ENCODE data around the gene COLQ.

COLQ gene

DNA sequence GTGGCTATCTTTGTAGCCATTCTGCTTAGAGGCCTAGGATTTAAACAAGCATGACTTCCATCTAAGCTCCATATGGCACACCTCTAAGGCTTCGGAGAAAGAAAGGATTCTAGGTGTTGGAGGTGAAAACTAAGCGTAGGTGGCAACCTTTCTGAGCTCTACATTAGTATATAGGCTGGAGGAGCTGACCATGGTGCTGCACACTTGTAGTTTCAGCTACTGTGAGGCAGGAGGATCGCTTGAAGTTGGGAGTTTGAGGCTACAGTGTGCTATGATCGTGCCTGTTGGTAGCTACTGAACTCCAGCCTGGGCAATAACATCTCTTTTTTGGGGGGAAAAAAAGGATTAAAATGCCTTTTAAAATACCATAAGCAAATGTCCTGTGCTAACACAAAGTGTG is 86.8 kb downstream of the COLQ start:
- TF ChIP-seq, protein P1, sequence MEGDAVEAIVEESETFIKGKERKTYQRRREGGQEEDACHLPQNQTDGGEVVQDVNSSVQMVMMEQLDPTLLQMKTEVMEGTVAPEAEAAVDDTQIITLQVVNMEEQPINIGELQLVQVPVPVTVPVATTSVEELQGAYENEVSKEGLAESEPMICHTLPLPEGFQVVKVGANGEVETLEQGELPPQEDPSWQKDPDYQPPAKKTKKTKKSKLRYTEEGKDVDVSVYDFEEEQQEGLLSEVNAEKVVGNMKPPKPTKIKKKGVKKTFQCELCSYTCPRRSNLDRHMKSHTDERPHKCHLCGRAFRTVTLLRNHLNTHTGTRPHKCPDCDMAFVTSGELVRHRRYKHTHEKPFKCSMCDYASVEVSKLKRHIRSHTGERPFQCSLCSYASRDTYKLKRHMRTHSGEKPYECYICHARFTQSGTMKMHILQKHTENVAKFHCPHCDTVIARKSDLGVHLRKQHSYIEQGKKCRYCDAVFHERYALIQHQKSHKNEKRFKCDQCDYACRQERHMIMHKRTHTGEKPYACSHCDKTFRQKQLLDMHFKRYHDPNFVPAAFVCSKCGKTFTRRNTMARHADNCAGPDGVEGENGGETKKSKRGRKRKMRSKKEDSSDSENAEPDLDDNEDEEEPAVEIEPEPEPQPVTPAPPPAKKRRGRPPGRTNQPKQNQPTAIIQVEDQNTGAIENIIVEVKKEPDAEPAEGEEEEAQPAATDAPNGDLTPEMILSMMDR (conservative IDR thresholded peaks at IDR 0.05; ENCODE audit: control insufficient read depth, insufficient read depth, low read depth, low read length): no peak
- H3K4me3 ChIP-seq (ENCODE audit: control insufficient read depth, low read depth, low read length): no peak overlapping the region
- DNase-seq (ENCODE audit: low read depth): no peak

DNA sequence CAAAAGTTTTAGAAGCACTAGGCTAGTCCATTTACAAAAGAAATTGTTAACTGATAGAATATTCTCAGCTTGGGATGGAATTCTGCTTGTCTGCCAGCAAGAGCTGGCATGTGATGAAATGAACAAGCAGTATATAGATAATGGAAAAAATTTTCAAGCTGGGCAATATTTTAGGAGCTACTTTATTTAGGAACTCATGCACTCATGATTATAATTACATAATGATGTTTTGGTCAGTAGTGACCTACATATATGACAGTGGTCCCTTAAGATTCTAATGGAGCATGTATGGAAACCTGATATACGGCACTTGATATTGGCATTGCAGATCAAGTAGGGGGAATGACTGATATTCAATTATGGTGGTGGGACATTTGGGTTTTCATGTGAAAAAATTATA is 88.0 kb downstream of the COLQ start:
- H3K4me3 ChIP-seq (ENCODE audit: control insufficient read depth, low read depth, low read length): no peak overlapping the region
- TF ChIP-seq, protein P1 (conservative IDR thresholded peaks at IDR 0.05; ENCODE audit: control insufficient read depth, insufficient read depth, low read depth, low read length): no peak
- no peak for DNase-seq (ENCODE audit: low read depth)

DNA sequence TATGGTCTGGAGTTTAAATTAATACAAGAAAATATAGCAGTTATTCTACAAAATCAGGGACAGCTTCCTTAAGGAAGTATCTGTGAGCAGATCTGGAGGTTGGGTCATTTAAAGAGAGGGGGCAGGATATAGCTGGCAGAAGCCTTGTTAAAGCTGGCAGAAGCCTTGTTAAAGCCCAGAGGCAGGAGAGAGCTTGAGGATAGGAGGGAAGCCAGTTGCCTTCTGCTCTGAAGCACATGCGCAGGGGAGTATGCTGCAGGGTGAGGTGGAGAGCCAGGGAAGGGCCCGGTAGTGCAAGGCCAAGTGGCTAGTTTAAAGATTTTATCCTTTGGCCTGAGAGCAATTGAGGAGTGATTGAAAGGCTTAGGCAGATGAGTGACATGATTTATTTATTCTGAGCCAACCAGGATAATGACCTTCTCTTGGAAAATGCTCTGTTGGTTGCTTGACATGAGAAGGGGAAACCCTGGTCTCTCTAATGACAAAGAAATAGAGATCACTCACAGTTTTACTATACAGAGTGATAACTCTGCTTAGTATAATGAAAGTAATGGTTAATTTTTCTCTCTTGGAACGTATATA is 90.2 kb downstream of the COLQ start:
- no peak overlapping the region for H3K4me3 ChIP-seq (ENCODE audit: control insufficient read depth, low read depth, low read length)
- TF ChIP-seq, protein P1 (conservative IDR thresholded peaks at IDR 0.05; ENCODE audit: control insufficient read depth, insufficient read depth, low read depth, low read length): no peak
- no peak for DNase-seq (ENCODE audit: low read depth)

DNA sequence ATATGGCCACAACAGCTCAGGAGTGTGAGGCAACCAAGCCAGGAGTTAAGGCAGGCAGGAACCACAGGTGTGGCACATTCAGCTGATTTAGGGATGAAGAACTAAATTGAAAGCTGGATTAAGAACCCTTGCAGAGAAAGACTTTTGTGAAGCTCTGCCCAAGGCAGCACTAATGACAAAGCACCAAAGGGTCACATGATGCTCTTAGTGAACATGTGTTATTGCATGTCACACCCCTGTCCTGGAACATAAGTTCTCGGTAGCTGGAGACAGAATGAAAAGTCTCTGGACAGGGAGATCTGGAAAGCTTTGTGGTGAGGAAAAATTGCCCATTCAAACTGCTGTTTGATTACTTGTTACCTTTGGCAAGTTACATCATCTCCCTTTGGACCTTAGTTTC is 90.9 kb downstream of the COLQ start:
- no peak overlapping the region for H3K4me3 ChIP-seq (ENCODE audit: control insufficient read depth, low read depth, low read length)
- DNase-seq (ENCODE audit: low read depth): no peak
- TF ChIP-seq, protein P1 (conservative IDR thresholded peaks at IDR 0.05; ENCODE audit: control insufficient read depth, insufficient read depth, low read depth, low read length): no peak

DNA sequence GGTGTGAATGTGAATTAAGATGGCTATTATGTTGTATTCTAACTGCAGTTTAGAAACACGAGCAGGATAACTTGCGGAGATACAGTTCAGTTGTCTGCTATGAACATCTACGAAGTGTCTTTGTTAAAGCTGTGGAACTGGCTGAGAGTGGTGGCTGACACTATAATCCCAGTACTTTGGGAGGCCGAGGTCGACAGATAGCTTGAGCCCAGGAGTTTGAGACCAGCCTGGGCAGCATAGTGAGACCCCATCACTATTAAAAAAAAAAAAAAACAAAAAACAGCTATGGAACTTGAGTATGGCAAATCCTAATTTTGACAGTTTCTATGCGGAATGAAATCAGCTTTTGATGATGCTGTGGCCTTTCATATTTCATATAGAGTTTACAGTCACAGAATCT is 92.4 kb downstream of the COLQ start:
- peak overlapping the region; percentile 99 for H3K4me3 ChIP-seq (ENCODE audit: control insufficient read depth, low read depth, low read length)
- no peak for DNase-seq (ENCODE audit: low read depth)

DNA sequence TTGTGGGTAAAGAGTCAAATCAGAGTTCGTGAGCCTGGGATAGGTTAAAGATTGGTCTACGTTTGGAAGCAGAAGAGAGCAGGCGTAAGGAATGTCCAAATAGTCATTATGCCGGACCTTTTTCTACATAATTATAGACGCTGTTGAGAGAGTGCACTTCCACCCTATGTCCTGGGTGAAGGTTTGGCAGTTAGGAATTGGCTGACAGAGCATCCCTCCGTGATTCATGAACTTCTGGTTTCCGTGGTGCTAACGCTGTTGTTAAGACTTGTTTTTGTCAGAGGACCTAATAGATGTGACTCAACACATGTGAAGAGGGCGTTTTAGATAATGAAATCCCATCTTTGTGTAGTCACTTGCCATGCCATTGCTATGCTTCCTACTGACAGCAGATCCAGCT is 93.0 kb downstream of the COLQ start:
- peak overlapping the region; percentile 99 for H3K4me3 ChIP-seq (ENCODE audit: control insufficient read depth, low read depth, low read length)
- TF ChIP-seq, protein P1 (conservative IDR thresholded peaks at IDR 0.05; ENCODE audit: control insufficient read depth, insufficient read depth, low read depth, low read length): no peak
- peak; percentile 81 for DNase-seq (ENCODE audit: low read depth)

More for the DNA sequence above, 92.4 kb downstream of the COLQ start:
- TF ChIP-seq, protein P1 (conservative IDR thresholded peaks at IDR 0.05; ENCODE audit: control insufficient read depth, insufficient read depth, low read depth, low read length): no peak

DNA sequence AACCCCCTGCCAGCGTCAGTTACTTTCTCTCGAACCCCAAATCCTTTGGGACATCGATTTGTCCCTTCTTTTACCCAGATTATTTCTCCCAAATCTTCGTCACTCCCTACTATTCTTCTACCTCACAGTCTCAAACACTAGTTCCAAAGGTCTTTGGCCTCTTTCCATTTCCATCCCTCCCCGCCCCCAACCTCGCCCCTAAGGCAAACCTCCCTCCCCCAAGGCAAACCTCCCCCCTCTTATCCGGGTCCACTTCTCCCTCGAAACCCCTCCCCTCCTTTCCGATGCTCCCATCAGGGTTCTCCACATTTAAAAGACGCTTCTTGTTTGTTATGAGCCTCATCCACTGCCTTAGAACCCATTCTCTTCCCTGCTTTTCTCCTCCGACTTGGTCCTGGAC is 93.5 kb downstream of the COLQ start:
- TF ChIP-seq, protein P1 (conservative IDR thresholded peaks at IDR 0.05; ENCODE audit: control insufficient read depth, insufficient read depth, low read depth, low read length): no peak
- DNase-seq (ENCODE audit: low read depth): no peak
- H3K4me3 ChIP-seq (ENCODE audit: control insufficient read depth, low read depth, low read length): peak overlapping the region; percentile 99
